PC-3 (cell line): ENCODE results near the gene LRRC3B.

Experiments used
- EZH2 ChIP-seq: fragments of 300-600 bp; sonication (generic); IDR thresholded peaks from one replicate; pipeline ENCODE4 v1.6.1; 2017; ENCODE audit warnings: antibody characterized with exemption, mild to moderate bottlenecking, low read length; ENCODE audit not compliant: unreplicated experiment
- TF ChIP-seq, protein P1 (sequence below): fragments of 300-600 bp; sonication (generic); conservative IDR thresholded peaks from 2 replicates; pipeline ENCODE4 v1.5.1; 2017; ENCODE audit warnings: antibody characterized with exemption, low read depth, mild to moderate bottlenecking, low read length

DNA sequence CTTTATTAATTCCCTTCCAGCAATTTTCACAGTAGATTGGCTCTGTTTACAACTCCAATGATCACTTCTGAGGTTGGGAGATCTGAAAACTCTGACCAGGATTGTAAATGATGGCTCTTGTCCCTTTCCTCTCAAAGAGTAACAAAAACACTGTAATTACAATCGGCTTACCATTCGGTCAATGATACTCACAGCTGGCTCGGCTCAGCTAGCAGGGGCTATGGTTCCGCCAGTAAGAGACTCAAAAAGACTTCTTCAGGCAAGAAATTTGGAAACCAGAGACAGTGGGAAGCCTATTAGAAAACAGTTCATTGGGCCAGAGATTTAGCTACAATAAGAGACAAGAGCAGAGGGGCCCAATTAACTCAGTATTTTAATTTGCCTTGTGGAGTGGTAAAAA is 96.6 kb downstream of the LRRC3B start:
- TF ChIP-seq, protein P1, sequence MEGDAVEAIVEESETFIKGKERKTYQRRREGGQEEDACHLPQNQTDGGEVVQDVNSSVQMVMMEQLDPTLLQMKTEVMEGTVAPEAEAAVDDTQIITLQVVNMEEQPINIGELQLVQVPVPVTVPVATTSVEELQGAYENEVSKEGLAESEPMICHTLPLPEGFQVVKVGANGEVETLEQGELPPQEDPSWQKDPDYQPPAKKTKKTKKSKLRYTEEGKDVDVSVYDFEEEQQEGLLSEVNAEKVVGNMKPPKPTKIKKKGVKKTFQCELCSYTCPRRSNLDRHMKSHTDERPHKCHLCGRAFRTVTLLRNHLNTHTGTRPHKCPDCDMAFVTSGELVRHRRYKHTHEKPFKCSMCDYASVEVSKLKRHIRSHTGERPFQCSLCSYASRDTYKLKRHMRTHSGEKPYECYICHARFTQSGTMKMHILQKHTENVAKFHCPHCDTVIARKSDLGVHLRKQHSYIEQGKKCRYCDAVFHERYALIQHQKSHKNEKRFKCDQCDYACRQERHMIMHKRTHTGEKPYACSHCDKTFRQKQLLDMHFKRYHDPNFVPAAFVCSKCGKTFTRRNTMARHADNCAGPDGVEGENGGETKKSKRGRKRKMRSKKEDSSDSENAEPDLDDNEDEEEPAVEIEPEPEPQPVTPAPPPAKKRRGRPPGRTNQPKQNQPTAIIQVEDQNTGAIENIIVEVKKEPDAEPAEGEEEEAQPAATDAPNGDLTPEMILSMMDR: no peak
- no peak for TF ChIP-seq EZH2
